HG02623 (cell line): ENCODE measurements around the gene RAB13.

Experiments
- ATAC-seq: cut with Tn5 transposase; IDR thresholded peaks from one replicate; pipeline ENCODE4 v1.9.1; 2021; ENCODE audit warnings: moderate library complexity; ENCODE audit not compliant: unreplicated experiment

The RAB13 gene

DNA sequence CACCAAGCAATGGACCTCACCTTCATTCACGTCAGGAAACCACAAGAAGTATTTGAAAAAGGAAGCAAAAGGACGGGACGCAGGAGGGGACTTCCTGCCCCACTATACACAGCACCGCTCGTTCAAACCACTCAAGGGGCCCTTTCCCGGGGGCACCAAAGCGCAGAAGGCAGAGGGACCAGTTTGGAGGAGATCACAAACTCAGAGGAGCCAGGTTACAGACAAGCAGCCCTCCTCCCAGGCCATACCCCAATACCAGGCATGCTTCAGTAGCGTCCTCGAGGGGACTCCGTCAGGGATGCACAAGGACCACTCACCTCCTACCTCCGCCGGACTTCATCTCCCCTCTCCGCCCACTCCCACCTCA lies 28.4 kb downstream of the RAB13 start:
- ATAC-seq = no peak

GRCh38 chr1:153956997-153957715 lies 29.0 kb downstream of the RAB13 start:
- no peak for ATAC-seq

DNA sequence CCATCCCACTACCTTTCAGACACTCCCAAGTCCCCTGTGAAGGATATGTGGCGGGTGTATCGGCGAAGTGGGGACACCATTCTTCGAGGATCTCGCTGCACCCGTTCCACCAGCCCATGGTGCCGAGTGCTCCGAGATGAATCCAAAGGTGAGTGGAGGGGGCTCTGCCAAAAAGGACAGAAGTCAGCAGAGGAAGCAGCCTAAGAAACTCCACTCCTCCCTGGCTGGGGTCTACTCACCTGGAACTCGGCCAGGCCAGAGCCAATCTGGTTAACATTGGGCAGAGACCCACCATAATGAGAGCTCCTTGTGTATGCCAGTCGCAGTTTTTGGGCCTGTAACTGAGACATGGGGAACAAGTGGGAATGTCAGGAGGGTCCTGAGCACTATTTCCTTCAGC lies 31.3 kb downstream of the RAB13 start:
- ATAC-seq = no peak

- no peak for ATAC-seq
These were observed 32.2 kb downstream of the RAB13 start for GRCh38 chr1:153953859-153954365.

DNA sequence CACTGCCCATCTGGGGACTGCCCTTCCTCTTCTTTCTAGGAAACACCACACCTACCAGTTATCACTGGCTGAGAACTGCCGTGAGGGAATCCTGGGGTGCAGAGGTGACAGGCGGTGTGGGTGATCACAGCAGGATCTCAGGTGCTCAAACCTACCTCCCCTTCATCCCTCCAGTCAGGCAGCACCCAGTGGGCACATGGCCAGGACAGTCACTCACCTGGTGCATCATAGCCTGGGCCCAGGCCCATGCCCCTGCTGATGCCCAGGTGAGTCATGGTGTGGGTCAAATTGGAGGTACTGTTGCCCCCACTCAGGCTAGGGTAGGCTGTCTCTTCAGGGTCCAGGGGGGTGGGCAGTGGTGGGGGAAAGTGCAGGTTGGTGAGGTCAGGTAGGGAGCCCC lies 34.3 kb downstream of the RAB13 start:
- ATAC-seq = no peak

GRCh38 chr1:153951183-153951582 lies 35.0 kb downstream of the RAB13 start:
- ATAC-seq = no peak

DNA sequence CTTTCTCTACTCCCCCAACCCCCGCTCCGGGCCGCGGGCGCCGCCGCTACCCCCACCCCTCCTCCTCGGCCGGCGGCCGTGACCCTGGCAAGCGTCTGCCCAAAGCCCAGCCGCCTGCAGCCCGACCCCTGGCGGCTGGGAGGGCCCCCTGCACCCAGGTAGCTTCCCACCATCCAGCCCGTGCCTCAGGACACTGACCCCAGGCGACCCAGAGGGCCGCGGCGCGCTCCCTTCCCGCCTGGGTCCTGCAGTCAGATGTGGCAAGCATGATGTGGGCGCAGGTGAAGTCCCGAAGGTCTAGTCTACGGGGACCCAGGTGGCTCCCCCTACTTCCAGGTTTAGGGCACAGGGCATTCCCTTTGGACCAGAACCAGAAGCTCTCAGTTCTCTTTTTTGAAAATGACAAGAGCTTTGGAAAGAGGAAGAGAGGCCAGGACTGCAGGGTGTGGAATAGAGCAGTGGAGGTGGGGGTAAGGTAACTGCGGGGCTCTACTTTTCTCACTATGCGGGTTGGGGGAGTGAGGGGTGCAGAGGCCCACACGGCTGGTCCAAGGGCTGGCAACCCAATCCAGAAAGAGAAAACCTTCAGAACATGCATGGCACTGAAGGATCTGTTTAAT lies 39.4 kb downstream of the RAB13 start, which contains the start of gene DENND4B:
DENND4B (minus strand) TSS at position 97 of the 620 bp plus-strand sequence. CDS start 2,344 bp downstream, outside the sequence.
- peak; percentile 58 for ATAC-seq

GRCh38 chr1:153945795-153946621 lies 40.1 kb downstream of the RAB13 start:
- ATAC-seq = peak; percentile 65

DNA sequence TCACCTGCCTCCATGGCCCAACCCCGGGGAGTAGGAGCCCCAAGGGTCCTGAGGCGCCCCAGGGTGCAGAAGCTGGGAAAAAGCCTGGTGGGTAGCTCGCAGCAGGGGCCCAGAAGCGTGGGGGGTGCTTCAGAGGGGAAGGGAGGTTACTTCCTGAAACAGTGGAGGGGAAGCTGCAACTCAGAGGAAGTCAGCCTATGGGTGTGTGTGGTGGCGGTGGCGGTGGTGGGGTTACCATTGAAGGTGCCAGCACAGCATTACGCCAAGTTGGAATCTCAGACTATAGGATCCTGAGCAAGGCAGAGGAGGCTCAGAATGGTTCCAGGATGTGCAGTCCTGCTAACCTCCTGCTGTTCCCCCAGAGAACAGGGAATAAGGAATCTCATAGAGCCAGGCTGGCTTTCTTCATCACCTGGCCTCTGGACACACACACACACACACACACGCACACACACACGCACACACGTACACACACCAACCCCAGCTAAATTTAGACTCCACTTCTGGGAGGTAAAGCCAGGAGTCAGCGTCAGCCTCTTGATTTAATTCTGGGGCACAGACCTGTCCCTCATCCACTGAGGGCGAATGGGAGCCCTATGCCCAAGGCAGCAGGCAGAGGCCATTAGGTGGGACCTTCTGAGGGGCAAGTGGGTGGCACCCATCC lies 40.9 kb downstream of the RAB13 start:
- no peak for ATAC-seq

- ATAC-seq = no peak
These were observed 41.4 kb downstream of the RAB13 start for GRCh38 chr1:153944827-153945117.

- no peak for ATAC-seq
These were observed 41.9 kb downstream of the RAB13 start for GRCh38 chr1:153944005-153944826.

DNA sequence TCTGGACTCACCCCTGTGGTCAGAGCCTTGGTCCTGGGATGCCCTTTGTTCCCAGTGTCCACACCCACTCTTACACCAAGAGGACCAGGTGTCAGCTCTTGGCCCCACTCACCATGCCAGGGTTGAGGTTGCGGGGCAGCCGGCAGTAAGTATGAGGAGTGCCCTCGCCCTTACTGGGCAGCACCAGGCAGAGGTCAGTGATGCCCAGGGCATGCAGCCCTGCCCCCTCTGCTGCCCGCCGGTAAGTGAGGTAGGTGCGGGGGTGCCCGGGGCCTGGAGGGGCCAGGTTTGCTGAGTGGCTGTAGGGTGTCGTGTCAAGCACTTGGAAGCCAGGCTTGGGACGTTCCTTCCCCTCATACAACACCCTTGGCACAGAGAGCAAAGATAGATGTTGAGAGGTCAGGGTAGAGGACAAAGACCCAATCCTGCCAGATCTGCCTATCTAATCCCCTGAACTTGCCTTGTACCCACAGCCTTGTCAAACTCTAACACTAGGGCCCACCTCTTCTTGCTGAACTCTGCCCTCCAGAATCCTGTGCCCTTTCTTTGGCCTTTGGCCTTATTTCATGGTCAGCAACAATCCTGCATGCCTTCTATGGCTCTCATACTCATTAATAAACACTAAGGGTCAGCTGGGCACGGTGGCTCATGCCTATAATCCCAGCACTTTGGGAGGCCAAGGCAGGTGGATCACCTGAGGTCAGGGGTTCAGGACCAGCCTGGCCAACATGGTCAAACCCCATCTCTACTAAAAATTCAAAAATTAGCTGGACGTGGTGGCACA lies 43.2 kb downstream of the RAB13 start:
- no peak for ATAC-seq

DNA sequence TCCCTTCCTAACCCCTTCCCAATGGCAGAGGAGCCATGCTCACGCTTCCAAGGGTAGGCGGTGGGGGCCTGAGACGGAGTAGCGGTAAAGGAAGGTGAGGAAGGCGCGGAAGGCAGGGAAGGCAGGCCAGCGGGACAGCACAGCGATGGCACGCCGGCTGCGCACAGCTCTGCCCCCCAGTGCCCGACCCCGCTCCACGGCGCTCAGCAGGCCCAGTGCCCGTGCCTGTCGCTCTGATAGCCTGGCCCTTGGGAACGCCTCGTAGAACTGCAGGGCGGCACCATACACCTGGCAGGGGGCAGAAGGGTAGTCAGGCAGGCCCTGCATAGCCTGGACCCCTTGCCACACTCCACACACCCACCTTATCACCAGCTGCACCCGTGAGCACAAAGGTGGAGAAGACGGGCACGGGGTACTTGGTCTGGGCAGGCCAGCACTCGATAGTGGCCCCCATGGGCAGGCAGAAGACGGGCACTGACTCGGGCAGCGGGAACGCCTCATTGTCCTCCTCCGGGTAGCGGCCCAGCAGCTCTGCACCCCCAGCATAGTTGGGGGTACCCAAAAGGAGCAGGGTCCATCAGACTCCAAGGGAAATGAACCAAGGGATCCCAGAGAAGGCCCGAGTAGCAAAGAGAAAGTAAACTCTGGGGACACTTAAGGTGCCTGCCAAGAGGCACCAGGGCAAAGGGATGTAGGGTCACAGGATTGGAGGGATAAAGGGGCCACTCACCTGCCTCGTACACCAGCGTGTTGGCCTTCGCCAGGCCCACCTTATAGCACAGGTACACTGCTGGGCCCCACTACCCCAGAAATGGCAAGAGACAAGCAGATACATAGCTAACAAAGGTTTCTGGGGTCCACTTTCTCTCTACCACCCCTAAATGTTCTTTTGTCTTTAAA lies 44.1 kb downstream of the RAB13 start:
- no peak for ATAC-seq

- no peak for ATAC-seq
These were observed 45.4 kb downstream of the RAB13 start for GRCh38 chr1:153940756-153941155.

DNA sequence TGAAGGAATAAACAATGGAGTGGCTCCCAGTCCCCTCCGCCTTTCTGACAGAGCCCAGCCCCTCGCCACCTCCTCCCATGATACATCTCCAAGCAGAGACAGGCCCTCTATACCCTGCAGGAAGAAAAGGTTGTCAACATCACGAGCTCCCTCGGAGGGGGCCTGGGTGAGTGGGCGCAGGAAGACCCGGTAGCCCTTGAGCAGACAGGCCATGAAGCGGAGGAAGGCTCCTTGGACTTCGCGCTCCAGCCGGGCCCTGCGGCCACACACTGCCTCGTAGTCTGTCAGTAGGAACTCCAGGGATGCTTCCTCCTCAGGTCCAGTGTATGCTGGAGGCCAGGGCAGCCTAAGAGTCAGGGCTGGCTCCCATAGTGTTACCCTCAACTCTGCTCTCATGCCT lies 46.7 kb downstream of the RAB13 start:
- ATAC-seq = no peak

DNA sequence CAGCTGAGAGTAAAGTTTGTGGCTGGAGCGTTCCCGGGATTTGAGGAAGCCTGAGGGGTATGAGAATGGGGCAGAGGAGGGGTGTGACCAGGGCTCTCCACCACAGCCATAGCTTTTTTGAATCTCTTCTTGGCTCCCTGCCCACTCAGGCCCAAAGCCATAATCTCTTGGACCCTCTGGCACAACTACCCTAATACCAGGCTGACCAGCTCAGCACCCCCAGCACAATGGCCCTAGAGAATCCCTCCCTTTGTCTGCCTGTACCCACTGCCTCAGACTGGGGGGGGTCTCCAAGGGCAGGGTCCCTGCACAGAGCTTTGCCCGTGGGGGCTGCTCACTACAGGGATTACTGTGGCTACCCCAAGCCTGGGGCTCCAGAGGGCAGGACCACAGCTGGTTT lies 47.1 kb downstream of the RAB13 start:
- no peak for ATAC-seq

- no peak for ATAC-seq
These were observed 48.8 kb downstream of the RAB13 start for GRCh38 chr1:153937331-153937730.

- no peak for ATAC-seq
These were observed 49.9 kb downstream of the RAB13 start for GRCh38 chr1:153936011-153936802.
